PC-9 (cell line): Measurements from ENCODE around the gene EHD4. TPM values are rescaled to one million over a fixed set of nuclear protein-coding genes. Genes with fewer than 3 reads are reported as not detected.

ENCODE experiments used
- BruUV-seq: library from RNA; stranded (reverse); fragments of 400-500 nt; replicated peaks from 2 replicates; lab custom pipeline; 2021; lab: Mats Ljungman, UMichigan
- CTCF ChIA-PET: fragments of 300-600 bp; sonication (Branson Sonifier 250); formaldehyde crosslinking; loops from one replicate; lab custom pipeline; 2022; ENCODE audit warnings: antibody characterized with exemption; lab: Charles Lee
- POLR2A ChIA-PET: fragments of 300-600 bp; sonication (Branson Sonifier 250); formaldehyde crosslinking; loops from one replicate; lab custom pipeline; 2022; ENCODE audit warnings: antibody characterized with exemption; ENCODE audit not compliant: unreplicated experiment; lab: Charles Lee
- DNase-seq, 2 experiments: peaks; one replicate each; pipeline versions ENCODE4 v3.0.0 to v3.0.0-alpha.2; 2015 to 2022; ENCODE audit warnings: mixed read lengths in 1 of 2
- H2AFZ ChIP-seq: fragments of 200-600 bp; sonication (generic); 2 replicates; pipeline ENCODE4 v1.8.1; 2017; ENCODE audit warnings: antibody characterized with exemption
- H3F3A ChIP-seq: fragments of 200-600 bp; sonication (generic); 2 replicates; pipeline ENCODE4 v1.8.1; 2017; ENCODE audit warnings: antibody characterized with exemption, mild to moderate bottlenecking, low read depth; ENCODE audit not compliant: insufficient read depth
- H3K27ac ChIP-seq: fragments of 200-600 bp; sonication (generic); 2 replicates; pipeline ENCODE4 v1.6.1; 2016; ENCODE audit warnings: mixed run types
- H3K27me3 ChIP-seq: fragments of 200-600 bp; sonication (generic); 2 replicates; pipeline ENCODE4 v1.6.1; 2016; ENCODE audit warnings: low read depth, mixed run types; ENCODE audit not compliant: insufficient read depth
- H3K36me3 ChIP-seq: fragments of 200-600 bp; sonication (generic); 2 replicates; pipeline ENCODE4 v1.6.1; 2016; ENCODE audit warnings: low read depth, mixed run types
- H3K4me1 ChIP-seq: fragments of 200-600 bp; sonication (generic); replicated peaks from 2 replicates; pipeline ENCODE4 v1.6.1; 2016; ENCODE audit warnings: mixed run types; ENCODE audit not compliant: insufficient read depth
- H3K4me2 ChIP-seq: fragments of 200-600 bp; sonication (generic); 2 replicates; pipeline ENCODE4 v1.6.1; 2017; ENCODE audit warnings: mixed run types
- H3K4me3 ChIP-seq: fragments of 200-600 bp; sonication (generic); 2 replicates; pipeline ENCODE4 v1.6.1; 2016; ENCODE audit warnings: mixed run types
- H3K79me2 ChIP-seq: fragments of 200-600 bp; sonication (generic); 2 replicates; pipeline ENCODE4 v1.6.1; 2017; ENCODE audit warnings: low read depth, mixed run types
- H3K9me2 ChIP-seq: fragments of 200-600 bp; sonication (generic); 2 replicates; pipeline ENCODE4 v1.8.1; 2017; ENCODE audit warnings: mild to moderate bottlenecking; ENCODE audit not compliant: insufficient read depth
- H3K9me3 ChIP-seq: fragments of 200-600 bp; sonication (generic); 2 replicates; pipeline ENCODE4 v1.8.1; 2016; ENCODE audit warnings: low read depth; ENCODE audit not compliant: insufficient read depth
- H4K20me1 ChIP-seq: fragments of 200-600 bp; sonication (generic); 2 replicates; pipeline ENCODE4 v1.8.1; 2017; ENCODE audit not compliant: insufficient read depth
- CTCF ChIP-seq: fragments of 200-600 bp; sonication (generic); conservative IDR thresholded peaks from 2 replicates; pipeline ENCODE4 v1.6.1; 2017; ENCODE audit warnings: mixed run types, antibody characterized with exemption, mild to moderate bottlenecking, moderate library complexity
- EZH2 ChIP-seq: fragments of 200-600 bp; sonication (generic); IDR thresholded peaks from 2 replicates; pipeline ENCODE4 v1.8.0; 2017; ENCODE audit warnings: antibody characterized with exemption, low read depth
- intact Hi-C: fragments of 100-400 bp; cut with micrococcal nuclease; formaldehyde crosslinking; loops from one replicate; pipeline ENCODE4 v1.10.0; 2022; ENCODE audit not compliant: unreplicated experiment
- total RNA-seq: library from RNA; stranded (reverse); gene quantifications from 2 replicates; pipeline ENCODE4 v1.2.3, GENCODE V29; 2021

The EHD4 gene
- total RNA-seq, 1 experiment from 2014 or later, result 18.1 TPM

- TF ChIP-seq EZH2, result no peak
- no peak for TF ChIP-seq CTCF
- Histone ChIP-seq H3K79me2 (no peaks in the 10 kb centered on the region), H3K4me2 (no peak overlapping the region), H4K20me1 (no peaks in the 10 kb centered on the region), H3K27ac (no peak overlapping the region), H3K9me3 (no peaks in the 10 kb centered on the region), H3K4me3 (no peak overlapping the region), H3K4me1 (no peaks in the 10 kb centered on the region), H3F3A (no peaks in the 10 kb centered on the region), H2AFZ (no peak overlapping the region), H3K36me3 (no peaks in the 10 kb centered on the region), H3K27me3 (no peaks in the 10 kb centered on the region), H3K9me2 (no peaks in the 10 kb centered on the region)
- DNase-seq, result no peak
- BruUV-seq, result no TSS peak
- CTCF ChIA-PET, result interaction anchor here (0.6 kb wide), 1 partner anchor 128 kb away, joined by 6 read pairs; no protein-coding TSS in a partner anchor
- intact Hi-C loops, result no loop called here
- POLR2A ChIA-PET, result no interaction called here
Measured at GRCh38 chr15:41886741-41887140, 85.6 kb downstream of the EHD4 start.

- Histone ChIP-seq H3K27me3 (no peaks in the 10 kb centered on the region), H3K4me2 (no peak overlapping the region), H3K27ac (no peak overlapping the region), H3K9me2 (no peaks in the 10 kb centered on the region), H3K9me3 (no peaks in the 10 kb centered on the region), H4K20me1 (no peaks in the 10 kb centered on the region), H2AFZ (no peak overlapping the region), H3F3A (no peaks in the 10 kb centered on the region), H3K4me1 (no peaks in the 10 kb centered on the region), H3K79me2 (no peaks in the 10 kb centered on the region), H3K36me3 (no peaks in the 10 kb centered on the region), H3K4me3 (no peak overlapping the region)
- intact Hi-C loops, result no loop called here
- DNase-seq, result no peak
- CTCF ChIA-PET, result no interaction called here
- TF ChIP-seq CTCF, result no peak
- no peak for TF ChIP-seq EZH2
- POLR2A ChIA-PET, result no interaction called here
- no TSS peak for BruUV-seq
Measured at GRCh38 chr15:41885841-41886240, 86.5 kb downstream of the EHD4 start.

- Histone ChIP-seq H3K36me3 (no peaks in the 10 kb centered on the region), H3K27me3 (no peaks in the 10 kb centered on the region), H3K4me1 (no peaks in the 10 kb centered on the region), H3F3A (no peaks in the 10 kb centered on the region), H3K9me2 (no peaks in the 10 kb centered on the region), H3K4me2 (no peak overlapping the region), H3K4me3 (no peak overlapping the region), H3K79me2 (no peaks in the 10 kb centered on the region), H4K20me1 (no peaks in the 10 kb centered on the region), H3K27ac (no peak overlapping the region), H3K9me3 (no peaks in the 10 kb centered on the region), H2AFZ (no peak overlapping the region)
- no peak for DNase-seq
- no peak for TF ChIP-seq EZH2
- no peak for TF ChIP-seq CTCF
- CTCF ChIA-PET, result no interaction called here
- BruUV-seq, result no TSS peak
- intact Hi-C loops, result no loop called here
- POLR2A ChIA-PET, result no interaction called here
Measured at GRCh38 chr15:41885321-41885720, 87.0 kb downstream of the EHD4 start.
